H9 (cell line): ENCODE results near the gene AMPH. TPM values are rescaled to one million over a fixed set of nuclear protein-coding genes. Genes with fewer than 3 reads are reported as not detected.
"Not testable (repeated sequence)": the region's sequence is repeated elsewhere in the genome, so short reads cannot be mapped to it uniquely, and the experiment has no call there.

Experiments
- DNase-seq: peaks from one replicate; pipeline ENCODE4 v3.0.0-alpha.2; 2017
- H2AFZ ChIP-seq: one replicate; pipeline ENCODE4 v1.6.1; 2013; ENCODE audit warnings: mild to moderate bottlenecking, low read length, control low read depth, moderate library complexity
- H2AK5ac ChIP-seq: 2 replicates; pipeline ENCODE4 v1.6.1; 2013; ENCODE audit warnings: low read length, control low read depth, mixed read lengths; ENCODE audit not compliant: insufficient read length
- H2BK120ac ChIP-seq: one replicate; pipeline ENCODE4 v1.6.1; 2013; ENCODE audit warnings: low read depth, mild to moderate bottlenecking, low read length, control low read depth, inconsistent platforms; ENCODE audit not compliant: poor library complexity, severe bottlenecking
- H2BK12ac ChIP-seq: 2 replicates; pipeline ENCODE4 v1.6.1; 2013; ENCODE audit warnings: low read length, control low read depth, mixed read lengths, low read depth; ENCODE audit not compliant: insufficient read length
- H2BK15ac ChIP-seq: 2 replicates; pipeline ENCODE4 v1.6.1; 2013; ENCODE audit warnings: low read depth, low read length, control low read depth
- H2BK20ac ChIP-seq: one replicate; pipeline ENCODE4 v1.6.1; 2013; ENCODE audit warnings: low read depth, mild to moderate bottlenecking, low read length, control low read depth, inconsistent platforms; ENCODE audit not compliant: poor library complexity, severe bottlenecking
- H2BK5ac ChIP-seq: 2 replicates; pipeline ENCODE4 v1.6.1; 2013; ENCODE audit warnings: low read length, control low read depth, mixed read lengths; ENCODE audit not compliant: insufficient read length
- H3K14ac ChIP-seq: 2 replicates; pipeline ENCODE4 v1.6.1; 2013; ENCODE audit warnings: low read length, control low read depth; ENCODE audit not compliant: insufficient read depth
- H3K18ac ChIP-seq: 2 replicates; pipeline ENCODE4 v1.6.1; 2013; ENCODE audit warnings: low read depth, mild to moderate bottlenecking, mixed read lengths, low read length, control low read depth; ENCODE audit not compliant: insufficient read length
- H3K23ac ChIP-seq: 2 replicates; pipeline ENCODE4 v1.6.1; 2013; ENCODE audit warnings: low read length, control low read depth, mixed read lengths, low read depth; ENCODE audit not compliant: insufficient read length
- H3K23me2 ChIP-seq: 2 replicates; pipeline ENCODE4 v1.6.1; 2013; ENCODE audit warnings: low read depth, mild to moderate bottlenecking, mixed read lengths, low read length, control low read depth; ENCODE audit not compliant: insufficient read length, poor library complexity, severe bottlenecking
- H3K27ac ChIP-seq: 2 replicates; pipeline ENCODE4 v1.5.1; 2013; ENCODE audit warnings: low read length, control low read depth, mixed read lengths, low read depth; ENCODE audit not compliant: insufficient read length
- H3K27me3 ChIP-seq: 2 replicates; pipeline ENCODE4 v1.6.1; 2013; ENCODE audit warnings: low read length, control low read depth, inconsistent platforms; ENCODE audit not compliant: insufficient read depth
- H3K4ac ChIP-seq: 2 replicates; pipeline ENCODE4 v1.6.1; 2013; ENCODE audit warnings: low read depth, mild to moderate bottlenecking, control low read depth, inconsistent platforms, low read length, moderate library complexity
- H3K4me1 ChIP-seq: 2 replicates; pipeline ENCODE4 v1.6.1; 2013; ENCODE audit warnings: low read length, control low read depth, inconsistent platforms; ENCODE audit not compliant: insufficient read depth
- H3K4me2 ChIP-seq: 2 replicates; pipeline ENCODE4 v1.6.1; 2013; ENCODE audit warnings: low read length, control low read depth, mixed read lengths; ENCODE audit not compliant: insufficient read length, insufficient read depth
- H3K56ac ChIP-seq: 2 replicates; pipeline ENCODE4 v1.6.1; 2013; ENCODE audit warnings: low read depth, mild to moderate bottlenecking, mixed read lengths, low read length, control low read depth; ENCODE audit not compliant: insufficient read length
- H3K79me1 ChIP-seq: 2 replicates; pipeline ENCODE4 v1.6.1; 2013; ENCODE audit warnings: low read depth, mild to moderate bottlenecking, moderate library complexity, low read length, control low read depth, inconsistent platforms; ENCODE audit not compliant: insufficient read depth, poor library complexity, severe bottlenecking
- H3K79me2 ChIP-seq: 2 replicates; pipeline ENCODE4 v1.6.1; 2013; ENCODE audit warnings: low read length, control low read depth, inconsistent platforms; ENCODE audit not compliant: insufficient read depth
- H3K9ac ChIP-seq: 2 replicates; pipeline ENCODE4 v1.6.1; 2013; ENCODE audit warnings: low read length, control low read depth, mixed read lengths; ENCODE audit not compliant: insufficient read length; ENCODE audit errors: extremely low read depth
- H3K9me3 ChIP-seq: one replicate; pipeline ENCODE4 v1.6.1; 2013; ENCODE audit warnings: low read depth, low read length, inconsistent platforms; ENCODE audit not compliant: control insufficient read depth
- H3T11ph ChIP-seq: one replicate; pipeline ENCODE4 v1.6.1; 2013; ENCODE audit warnings: mild to moderate bottlenecking, low read length, control low read depth, inconsistent platforms
- H4K20me1 ChIP-seq: one replicate; pipeline ENCODE4 v1.6.1; 2013; ENCODE audit not compliant: control insufficient read depth, insufficient read length, insufficient read depth
- H4K5ac ChIP-seq: 2 replicates; pipeline ENCODE4 v1.6.1; 2013; ENCODE audit warnings: low read depth, mild to moderate bottlenecking, mixed read lengths, low read length, control low read depth; ENCODE audit not compliant: insufficient read length
- H4K8ac ChIP-seq: replicated peaks from 2 replicates; pipeline ENCODE4 v1.6.1; 2013; ENCODE audit warnings: low read length, control low read depth, mixed read lengths, low read depth; ENCODE audit not compliant: insufficient read length
- H4K91ac ChIP-seq: 2 replicates; pipeline ENCODE4 v1.6.1; 2013; ENCODE audit warnings: low read depth, mild to moderate bottlenecking, moderate library complexity, mixed read lengths, low read length, control low read depth; ENCODE audit not compliant: insufficient read length
- H3K27ac Mint-ChIP-seq, 3 experiments: 2 replicates in 2 of 3; 3 replicates in 1 of 3; pipeline ENCODE4 v1.8.0; 2020 to 2021; ENCODE audit warnings: mixed read lengths in 3 of 3, mild to moderate bottlenecking in 1 of 3, moderate library complexity in 1 of 3
- H3K27me3 Mint-ChIP-seq: 2 replicates; pipeline ENCODE4 v1.8.0; 2021; ENCODE audit warnings: low read depth, mild to moderate bottlenecking, moderate library complexity, mixed read lengths
- H3K36me3 Mint-ChIP-seq, 3 experiments: 2 replicates in 2 of 3; 3 replicates in 1 of 3; pipeline ENCODE4 v1.8.0; 2020 to 2021; ENCODE audit warnings: low read depth in 3 of 3, mixed read lengths in 3 of 3; ENCODE audit not compliant: insufficient read depth in 1 of 3
- H3K4me1 Mint-ChIP-seq, 2 experiments: 2 replicates each; pipeline ENCODE4 v1.8.0; 2020; ENCODE audit warnings: mixed read lengths in 2 of 2
- H3K4me3 Mint-ChIP-seq, 2 experiments: 2 replicates in 1 of 2; 3 replicates in 1 of 2; pipeline ENCODE4 v1.8.0; 2020 to 2021; ENCODE audit warnings: mild to moderate bottlenecking in 2 of 2, mixed read lengths in 2 of 2, moderate library complexity in 1 of 2
- H3K9me3 Mint-ChIP-seq, 2 experiments: 2 replicates in 1 of 2; 3 replicates in 1 of 2; pipeline ENCODE4 v1.8.0; 2020; ENCODE audit warnings: mild to moderate bottlenecking in 2 of 2, mixed read lengths in 2 of 2, moderate library complexity in 1 of 2
- CTCF ChIP-seq: fragments of 200-600 bp; sonication (generic); conservative IDR thresholded peaks from 3 replicates; pipeline ENCODE4 v1.8.0; 2021; ENCODE audit warnings: antibody characterized with exemption, mild to moderate bottlenecking
- WGBS: extraction: QIAGEN DNeasy Blood & Tissue Kit; methylation state at CpG from one replicate; pipeline ENCODE4 v1.1.7; 2013; ENCODE audit warnings: missing lambda C conversion rate, low lambda C conversion rate, mixed read lengths; ENCODE audit not compliant: insufficient read length; ENCODE audit errors: extremely low coverage; 5-methylcytosine and 5-hydroxymethylcytosine counted together
- total RNA-seq: library from RNA; stranded (reverse); gene quantifications from 2 replicates; pipeline ENCODE4 v1.2.1, GENCODE V29; 2021

The AMPH gene
- total RNA-seq, 1 experiment from 2014 or later = 4.8 TPM

GRCh38 chr7:38349869-38350583, 281.1 kb downstream of the AMPH start:
- H3K27ac Mint-ChIP-seq = not testable (repeated sequence)

GRCh38 chr7:38349126-38349795, 281.9 kb downstream of the AMPH start:
- H3K9me3 Mint-ChIP-seq, H4K91ac ChIP-seq, H3K36me3 Mint-ChIP-seq: not testable (repeated sequence)

More at GRCh38 chr7:38349869-38350583, 281.1 kb downstream of the AMPH start:
- not testable (repeated sequence) for H3K56ac ChIP-seq, H3K27me3 Mint-ChIP-seq, H3K23ac ChIP-seq, H3K9me3 ChIP-seq, H4K5ac ChIP-seq, H3K79me1 ChIP-seq, H2BK20ac ChIP-seq, H3K9ac ChIP-seq, H2AK5ac ChIP-seq, H3K4me3 Mint-ChIP-seq, H3T11ph ChIP-seq, H4K20me1 ChIP-seq, H4K91ac ChIP-seq, H3K4ac ChIP-seq, H4K8ac ChIP-seq, H2AFZ ChIP-seq, H3K18ac ChIP-seq, H3K9me3 Mint-ChIP-seq, H3K4me2 ChIP-seq, H2BK120ac ChIP-seq, H3K4me1 ChIP-seq, H3K14ac ChIP-seq, H3K23me2 ChIP-seq, H2BK15ac ChIP-seq, H2BK5ac ChIP-seq, H3K79me2 ChIP-seq, H3K36me3 Mint-ChIP-seq, H3K27me3 ChIP-seq, H3K27ac ChIP-seq, H2BK12ac ChIP-seq
- peak; percentile 59 for TF ChIP-seq CTCF
- no CpG with 5 or more reads among the region's 6 CpGs for WGBS
- H3K4me1 Mint-ChIP-seq = peaks cover 6 to 13% of the 10 kb centered on the region in 2 experiments; a peak in 3 of 4 replicates
- DNase-seq = peak; percentile 81

More at GRCh38 chr7:38349126-38349795, 281.9 kb downstream of the AMPH start:
- not testable (repeated sequence) for H4K5ac ChIP-seq, H2AFZ ChIP-seq, H2BK15ac ChIP-seq, H3K27me3 ChIP-seq, H3K9me3 ChIP-seq, H2AK5ac ChIP-seq, H3K4me3 Mint-ChIP-seq, H3K27me3 Mint-ChIP-seq, H2BK120ac ChIP-seq, H3K56ac ChIP-seq, H2BK5ac ChIP-seq, H2BK12ac ChIP-seq, H3K27ac ChIP-seq, H2BK20ac ChIP-seq, H3K23me2 ChIP-seq, H4K20me1 ChIP-seq, H3K23ac ChIP-seq, H3K9ac ChIP-seq, H3K14ac ChIP-seq, H3K4me2 ChIP-seq, H3K18ac ChIP-seq, H3K4ac ChIP-seq, H3T11ph ChIP-seq, H4K8ac ChIP-seq, DNase-seq, H3K79me1 ChIP-seq, H3K79me2 ChIP-seq, H3K27ac Mint-ChIP-seq, H3K4me1 ChIP-seq
- H3K4me1 Mint-ChIP-seq = peaks cover 6 to 13% of the 10 kb centered on the region in 2 experiments; a peak in 3 of 4 replicates
- no CpG with 5 or more reads among the region's 9 CpGs for WGBS
